DND-41 (cell line): ENCODE results near the gene GVQW3.

Source experiments
- ATAC-seq: fragments of 200-7000 bp; cut with Tn5 transposase; 3 replicates; pipeline ENCODE4 v1.9.1; 2021; ENCODE audit warnings: low read depth; ENCODE audit not compliant: insufficient read depth
- DNase-seq: peaks from one replicate; pipeline ENCODE4 v3.0.0-alpha.2; 2020
- H2AFZ ChIP-seq: 2 replicates; pipeline ENCODE4 v1.6.0; 2012; ENCODE audit warnings: low read depth, low read length
- H3K27ac ChIP-seq: 2 replicates; pipeline ENCODE4 v1.5.1; 2012; ENCODE audit warnings: low read length, inconsistent platforms
- H3K27me3 ChIP-seq: fragments of 200-600 bp; sonication (generic); 2 replicates; pipeline ENCODE4 v1.6.0; 2012; ENCODE audit warnings: low read length, mild to moderate bottlenecking, inconsistent platforms; ENCODE audit not compliant: insufficient read depth, poor library complexity
- H3K36me3 ChIP-seq: 2 replicates; pipeline ENCODE4 v1.5.1; 2012; ENCODE audit warnings: low read length, inconsistent platforms; ENCODE audit not compliant: insufficient read depth
- H3K4me1 ChIP-seq: 2 replicates; pipeline ENCODE4 v1.5.1; 2012; ENCODE audit warnings: mild to moderate bottlenecking, low read length; ENCODE audit not compliant: insufficient read depth
- H3K4me2 ChIP-seq: 2 replicates; pipeline ENCODE4 v1.6.0; 2012; ENCODE audit warnings: mild to moderate bottlenecking, moderate library complexity, low read length, inconsistent platforms; ENCODE audit not compliant: insufficient read depth
- H3K4me3 ChIP-seq, 2 experiments: fragments of 200-600 bp in 1 of 2; shearing (Covaris generic) in 1 of 2; 2 replicates each; pipeline ENCODE4 v1.5.1; 2012 to 2016; ENCODE audit warnings: inconsistent platforms in 2 of 2, low read length in 2 of 2, mild to moderate bottlenecking in 2 of 2, low read depth in 1 of 2, moderate library complexity in 1 of 2
- H3K79me2 ChIP-seq: 2 replicates; pipeline ENCODE4 v1.6.0; 2012; ENCODE audit warnings: low read length, inconsistent platforms; ENCODE audit not compliant: insufficient read depth
- H3K9ac ChIP-seq: 2 replicates; pipeline ENCODE4 v1.6.0; 2012; ENCODE audit warnings: low read depth, mild to moderate bottlenecking, inconsistent platforms, low read length, moderate library complexity
- H3K9me3 ChIP-seq: 2 replicates; pipeline ENCODE4 v1.5.1; 2012; ENCODE audit warnings: low read length, moderate library complexity, mild to moderate bottlenecking, inconsistent platforms; ENCODE audit not compliant: insufficient read depth, severe bottlenecking
- H4K20me1 ChIP-seq: 2 replicates; pipeline ENCODE4 v1.6.0; 2012; ENCODE audit warnings: low read length; ENCODE audit not compliant: insufficient read depth
- CTCF ChIP-seq: IDR thresholded peaks from 2 replicates; pipeline ENCODE4 v1.5.1; 2012; ENCODE audit warnings: borderline replicate concordance, low read length, moderate library complexity, mild to moderate bottlenecking; ENCODE audit not compliant: poor library complexity, severe bottlenecking; ENCODE audit errors: extremely low read depth
- EZH2 ChIP-seq: IDR thresholded peaks from 3 replicates; pipeline ENCODE4 v1.6.1; 2012; ENCODE audit warnings: borderline replicate concordance, low read depth, mild to moderate bottlenecking, moderate library complexity, low read length, inconsistent platforms; ENCODE audit not compliant: severe bottlenecking

Gene GVQW3

DNA sequence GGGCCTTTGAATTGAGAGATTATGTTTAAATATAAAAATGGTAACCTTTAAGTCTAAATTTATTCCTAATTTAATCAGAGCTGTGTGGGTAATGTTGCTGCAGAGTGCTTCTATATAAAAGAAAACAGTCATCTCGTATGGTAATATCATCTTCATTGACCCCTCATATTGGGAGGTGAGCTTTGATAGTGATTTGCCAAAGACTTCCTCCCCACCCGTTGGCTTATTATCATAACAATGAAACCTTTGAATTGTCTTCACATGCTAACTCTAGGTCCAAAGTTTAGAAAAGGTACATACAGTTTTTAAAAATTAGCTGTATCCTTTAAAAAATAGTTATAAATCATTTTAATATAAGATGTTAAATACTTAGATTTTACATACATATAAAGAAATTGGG lies 67.4 kb downstream of the GVQW3 start:
- Histone ChIP-seq H3K4me1 (peaks cover 18% of the 10 kb centered on the region), H3K4me3 (no peak overlapping the region), H3K79me2 (peaks cover 75% of the 10 kb centered on the region), H3K27me3 (no peaks in the 10 kb centered on the region), H3K27ac (no peak overlapping the region), H2AFZ (no peak overlapping the region), H4K20me1 (peaks cover 20% of the 10 kb centered on the region), H3K9ac (no peak overlapping the region), H3K4me2 (no peak overlapping the region), H3K36me3 (peaks cover 65% of the 10 kb centered on the region), H3K9me3 (no peaks in the 10 kb centered on the region)
- no peak for DNase-seq
- no peak for ATAC-seq
- no peak for TF ChIP-seq CTCF
- TF ChIP-seq EZH2: no peak

- Histone ChIP-seq H3K9me3 (no peaks in the 10 kb centered on the region), H3K79me2 (peaks cover 37% of the 10 kb centered on the region), H4K20me1 (peaks cover 5% of the 10 kb centered on the region; the same call in 1 of the 2 replicates), H3K36me3 (peaks cover 88% of the 10 kb centered on the region), H3K4me3 (no peak overlapping the region), H3K4me1 (no peaks in the 10 kb centered on the region), H3K4me2 (no peak overlapping the region), H3K9ac (no peak overlapping the region), H3K27me3 (no peaks in the 10 kb centered on the region), H3K27ac (no peak overlapping the region), H2AFZ (no peak overlapping the region)
- ATAC-seq: no peak
- DNase-seq: no peak
- TF ChIP-seq EZH2 (no peak), CTCF (no peak)
These were observed 72.1 kb downstream of the GVQW3 start for GRCh38 chr11:76453248-76453647.

DNA sequence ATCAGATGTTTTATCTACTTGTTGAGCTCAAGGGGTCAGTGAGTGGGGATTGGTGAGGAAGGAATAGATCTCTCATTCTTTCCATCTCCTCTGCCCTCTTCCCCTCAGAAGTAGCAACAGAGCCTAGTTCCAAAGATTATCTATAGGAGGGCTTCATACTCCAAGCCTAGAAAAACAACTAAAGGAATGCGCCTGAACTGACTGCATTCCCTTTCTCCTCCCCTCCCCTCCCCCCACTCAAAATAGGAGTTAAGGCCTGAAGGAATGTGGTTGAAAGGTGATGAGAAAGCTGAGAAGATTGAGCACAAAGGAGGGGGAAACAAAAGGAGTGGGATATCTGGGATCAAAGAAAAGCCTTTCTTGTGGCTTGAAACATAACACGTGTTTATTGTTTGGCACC lies 74.2 kb downstream of the GVQW3 start:
- no peak overlapping the region for H2AFZ ChIP-seq
- peaks cover 5% of the 10 kb centered on the region; the same call in 1 of the 2 replicates for H4K20me1 ChIP-seq
- no peaks in the 10 kb centered on the region for H3K4me1 ChIP-seq
- H3K79me2 ChIP-seq: peaks cover 17% of the 10 kb centered on the region
- H3K4me3 ChIP-seq: no peak overlapping the region
- H3K9ac ChIP-seq: no peak overlapping the region
- TF ChIP-seq CTCF (no peak), EZH2 (no peak)
- no peaks in the 10 kb centered on the region for H3K27me3 ChIP-seq
- ATAC-seq: no peak
- DNase-seq: no peak
- H3K27ac ChIP-seq: no peak overlapping the region
- H3K4me2 ChIP-seq: no peak overlapping the region
- H3K36me3 ChIP-seq: peaks cover 87% of the 10 kb centered on the region
- no peaks in the 10 kb centered on the region for H3K9me3 ChIP-seq

DNA sequence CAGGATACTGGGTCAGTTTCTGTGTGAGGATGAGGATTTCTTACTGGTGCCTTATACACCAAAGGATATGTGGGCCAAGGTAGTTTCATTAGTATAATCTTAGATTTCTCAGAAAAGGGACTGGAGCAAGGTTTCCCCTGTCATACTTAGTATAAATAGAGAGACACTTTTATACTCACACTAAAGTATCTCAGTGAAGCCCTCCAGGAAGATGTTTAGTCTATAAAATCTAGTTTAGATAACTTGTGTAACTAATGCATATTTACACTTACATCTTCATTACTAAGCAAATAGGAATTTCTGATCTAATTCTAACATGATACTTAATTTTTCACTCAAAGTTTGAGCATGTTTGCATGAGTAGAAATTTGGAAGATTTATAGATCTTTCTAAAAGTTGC lies 74.8 kb downstream of the GVQW3 start:
- H3K27ac ChIP-seq: no peak overlapping the region
- DNase-seq (no peak), ATAC-seq (no peak)
- no peaks in the 10 kb centered on the region for H3K4me1 ChIP-seq
- H3K9me3 ChIP-seq: no peaks in the 10 kb centered on the region
- no peak overlapping the region for H2AFZ ChIP-seq
- no peak overlapping the region for H3K4me3 ChIP-seq
- peaks cover 85% of the 10 kb centered on the region for H3K36me3 ChIP-seq
- TF ChIP-seq EZH2 (no peak), CTCF (no peak)
- H3K9ac ChIP-seq: no peak overlapping the region
- peaks cover 13% of the 10 kb centered on the region; the same call in 1 of the 2 replicates for H3K79me2 ChIP-seq
- H3K27me3 ChIP-seq: no peaks in the 10 kb centered on the region
- H3K4me2 ChIP-seq: no peak overlapping the region
- H4K20me1 ChIP-seq: peaks cover 5% of the 10 kb centered on the region; the same call in 1 of the 2 replicates
